Forelimb muscle (tissue), 1 donor: Measurements from ENCODE around the gene MCCC2. TPM values are rescaled to one million over a fixed set of nuclear protein-coding genes. Genes with fewer than 3 reads are reported as not detected.

Experiments used
- polyA plus RNA-seq: library from polyadenylated mRNA; unstranded; fragments of 120-200 nt; gene quantifications from one replicate; pipeline ENCODE4 v1.2.1, GENCODE V29; 2013; ENCODE audit not compliant: insufficient read length

Gene MCCC2
- polyA plus RNA-seq, 1 donor, result 19.4 TPM

Other genes with a start within 250 kb of the MCCC2 start
- 23.3 TPM for gene BDP1, start 131.7 kb upstream of the MCCC2 start, polyA plus RNA-seq
- gene CARTPT, start 131.9 kb downstream of the MCCC2 start, polyA plus RNA-seq, result not detected